ENCODE data around the gene MYO7B.
"Not testable (repeated sequence)": the region's sequence is repeated elsewhere in the genome, so short reads cannot be mapped to it uniquely, and the experiment has no call there.

The MYO7B gene

GRCh38 chr2:127532296-127532695 lies 3.2 kb upstream of the MYO7B start:
- Histone ChIP-seq H3K4me1 (ENCODE audit: control insufficient read depth, insufficient read depth, low read length) (peaks cover 14% of the 10 kb centered on the region), H3K4me3 (ENCODE audit: insufficient read depth, low read depth, low read length) (no peak overlapping the region), H3K36me3 (ENCODE audit: control insufficient read depth, insufficient read depth, low read length) (no peaks in the 10 kb centered on the region), H3K9me3 (ENCODE audit: control insufficient read depth, low read length) (no peaks in the 10 kb centered on the region), H3K27ac (ENCODE audit: insufficient read depth, low read depth, low read length, poor library complexity, severe bottlenecking) (no peak overlapping the region), H3K27me3 (ENCODE audit: control insufficient read depth, insufficient read depth, low read length, poor library complexity, severe bottlenecking) (peaks cover 5% of the 10 kb centered on the region)
- 94 to 95% methylated on average over 8 of the region's 8 CpGs for WGBS, 2 experiments

GRCh38 chr2:127535918-127536317 lies 435 bp downstream of the MYO7B start:
- Histone ChIP-seq H3K36me3 (ENCODE audit: control insufficient read depth, insufficient read depth, low read length) (no peaks in the 10 kb centered on the region), H3K4me1 (ENCODE audit: control insufficient read depth, insufficient read depth, low read length) (no peaks in the 10 kb centered on the region), H3K9me3 (ENCODE audit: control insufficient read depth, low read length) (no peaks in the 10 kb centered on the region), H3K27me3 (ENCODE audit: control insufficient read depth, insufficient read depth, low read length, poor library complexity, severe bottlenecking) (peaks cover 5% of the 10 kb centered on the region), H3K27ac (ENCODE audit: insufficient read depth, low read depth, low read length, poor library complexity, severe bottlenecking) (no peak overlapping the region), H3K4me3 (ENCODE audit: insufficient read depth, low read depth, low read length) (no peak overlapping the region)
- 89 to 91% methylated on average over 6 of the region's 6 CpGs for WGBS, 2 experiments

- no peaks in the 10 kb centered on the region for H3K9me3 ChIP-seq (ENCODE audit: control insufficient read depth, low read length)
- no peaks in the 10 kb centered on the region for H3K4me1 ChIP-seq (ENCODE audit: control insufficient read depth, insufficient read depth, low read length)
- no peak overlapping the region for H3K4me3 ChIP-seq (ENCODE audit: insufficient read depth, low read depth, low read length)
- WGBS, 2 experiments: 87 to 93% methylated on average over 6 to 7 of the region's 7 CpGs
- no peak overlapping the region for H3K27ac ChIP-seq (ENCODE audit: insufficient read depth, low read depth, low read length, poor library complexity, severe bottlenecking)
- H3K36me3 ChIP-seq (ENCODE audit: control insufficient read depth, insufficient read depth, low read length): no peaks in the 10 kb centered on the region
- peaks cover 5% of the 10 kb centered on the region for H3K27me3 ChIP-seq (ENCODE audit: control insufficient read depth, insufficient read depth, low read length, poor library complexity, severe bottlenecking)
Measured at GRCh38 chr2:127536707-127537541, 1.4 kb downstream of the MYO7B start.

GRCh38 chr2:127537644-127538043 lies 2.2 kb downstream of the MYO7B start:
- Histone ChIP-seq H3K4me3 (ENCODE audit: insufficient read depth, low read depth, low read length) (no peak overlapping the region), H3K4me1 (ENCODE audit: control insufficient read depth, insufficient read depth, low read length) (no peaks in the 10 kb centered on the region), H3K27ac (ENCODE audit: insufficient read depth, low read depth, low read length, poor library complexity, severe bottlenecking) (no peak overlapping the region), H3K27me3 (ENCODE audit: control insufficient read depth, insufficient read depth, low read length, poor library complexity, severe bottlenecking) (peaks cover 2% of the 10 kb centered on the region), H3K36me3 (ENCODE audit: control insufficient read depth, insufficient read depth, low read length) (no peaks in the 10 kb centered on the region), H3K9me3 (ENCODE audit: control insufficient read depth, low read length) (no peaks in the 10 kb centered on the region)
- 90 to 93% methylated on average over 5 of the region's 5 CpGs for WGBS, 2 experiments

GRCh38 chr2:127541809-127542208 lies 6.3 kb downstream of the MYO7B start:
- Histone ChIP-seq H3K9me3 (ENCODE audit: control insufficient read depth, low read length) (no peaks in the 10 kb centered on the region), H3K4me3 (ENCODE audit: insufficient read depth, low read depth, low read length) (no peak overlapping the region), H3K36me3 (ENCODE audit: control insufficient read depth, insufficient read depth, low read length) (no peaks in the 10 kb centered on the region), H3K4me1 (ENCODE audit: control insufficient read depth, insufficient read depth, low read length) (no peaks in the 10 kb centered on the region), H3K27ac (ENCODE audit: insufficient read depth, low read depth, low read length, poor library complexity, severe bottlenecking) (no peak overlapping the region), H3K27me3 (ENCODE audit: control insufficient read depth, insufficient read depth, low read length, poor library complexity, severe bottlenecking) (no peaks in the 10 kb centered on the region)
- 92 to 95% methylated on average over 7 of the region's 7 CpGs for WGBS, 2 experiments

GRCh38 chr2:127542231-127542630 lies 6.7 kb downstream of the MYO7B start:
- no peaks in the 10 kb centered on the region for H3K36me3 ChIP-seq (ENCODE audit: control insufficient read depth, insufficient read depth, low read length)
- no peaks in the 10 kb centered on the region for H3K9me3 ChIP-seq (ENCODE audit: control insufficient read depth, low read length)
- no peaks in the 10 kb centered on the region for H3K27me3 ChIP-seq (ENCODE audit: control insufficient read depth, insufficient read depth, low read length, poor library complexity, severe bottlenecking)
- 88 to 90% methylated on average over 3 of the region's 3 CpGs for WGBS, 2 experiments
- H3K4me1 ChIP-seq (ENCODE audit: control insufficient read depth, insufficient read depth, low read length): no peaks in the 10 kb centered on the region
- H3K4me3 ChIP-seq (ENCODE audit: insufficient read depth, low read depth, low read length): no peak overlapping the region
- no peak overlapping the region for H3K27ac ChIP-seq (ENCODE audit: insufficient read depth, low read depth, low read length, poor library complexity, severe bottlenecking)

- H3K27ac ChIP-seq (ENCODE audit: insufficient read depth, low read depth, low read length, poor library complexity, severe bottlenecking); H3K4me3 ChIP-seq (ENCODE audit: insufficient read depth, low read depth, low read length): not testable (repeated sequence)
Measured at GRCh38 chr2:127543013-127543501, 7.6 kb downstream of the MYO7B start.

GRCh38 chr2:127545189-127545588 lies 9.7 kb downstream of the MYO7B start:
- no peak overlapping the region for H3K4me3 ChIP-seq (ENCODE audit: insufficient read depth, low read depth, low read length)
- H3K4me1 ChIP-seq (ENCODE audit: control insufficient read depth, insufficient read depth, low read length): no peaks in the 10 kb centered on the region
- no peaks in the 10 kb centered on the region for H3K27me3 ChIP-seq (ENCODE audit: control insufficient read depth, insufficient read depth, low read length, poor library complexity, severe bottlenecking)
- H3K9me3 ChIP-seq (ENCODE audit: control insufficient read depth, low read length): no peaks in the 10 kb centered on the region
- 76% methylated on average over 6 of the region's 6 CpGs for whole genome bisulfite sequencing, 2 experiments
- no peaks in the 10 kb centered on the region for H3K36me3 ChIP-seq (ENCODE audit: control insufficient read depth, insufficient read depth, low read length)
- no peak overlapping the region for H3K27ac ChIP-seq (ENCODE audit: insufficient read depth, low read depth, low read length, poor library complexity, severe bottlenecking)

More at GRCh38 chr2:127543013-127543501, 7.6 kb downstream of the MYO7B start:
- not testable (repeated sequence) for H3K27me3 ChIP-seq (ENCODE audit: control insufficient read depth, insufficient read depth, low read length, poor library complexity, severe bottlenecking); H3K36me3 ChIP-seq (ENCODE audit: control insufficient read depth, insufficient read depth, low read length); H3K9me3 ChIP-seq (ENCODE audit: control insufficient read depth, low read length); H3K4me1 ChIP-seq (ENCODE audit: control insufficient read depth, insufficient read depth, low read length)
- WGBS, 2 experiments: 79 to 80% methylated on average over 7 to 8 of the region's 8 CpGs

GRCh38 chr2:127545796-127546195 lies 10.3 kb downstream of the MYO7B start:
- H3K4me3 ChIP-seq (ENCODE audit: insufficient read depth, low read depth, low read length): no peak overlapping the region
- no peaks in the 10 kb centered on the region for H3K9me3 ChIP-seq (ENCODE audit: control insufficient read depth, low read length)
- no peaks in the 10 kb centered on the region for H3K4me1 ChIP-seq (ENCODE audit: control insufficient read depth, insufficient read depth, low read length)
- H3K27me3 ChIP-seq (ENCODE audit: control insufficient read depth, insufficient read depth, low read length, poor library complexity, severe bottlenecking): no peaks in the 10 kb centered on the region
- H3K27ac ChIP-seq (ENCODE audit: insufficient read depth, low read depth, low read length, poor library complexity, severe bottlenecking): no peak overlapping the region
- 86 to 92% methylated on average over 1 of the region's 1 CpG for WGBS, 2 experiments
- no peaks in the 10 kb centered on the region for H3K36me3 ChIP-seq (ENCODE audit: control insufficient read depth, insufficient read depth, low read length)

- no peak overlapping the region for H3K27ac ChIP-seq (ENCODE audit: insufficient read depth, low read depth, low read length, poor library complexity, severe bottlenecking)
- no peak overlapping the region for H3K4me3 ChIP-seq (ENCODE audit: insufficient read depth, low read depth, low read length)
- WGBS, 2 experiments: 83 to 86% methylated on average over 3 of the region's 3 CpGs
- no peaks in the 10 kb centered on the region for H3K4me1 ChIP-seq (ENCODE audit: control insufficient read depth, insufficient read depth, low read length)
- no peaks in the 10 kb centered on the region for H3K9me3 ChIP-seq (ENCODE audit: control insufficient read depth, low read length)
- H3K36me3 ChIP-seq (ENCODE audit: control insufficient read depth, insufficient read depth, low read length): no peaks in the 10 kb centered on the region
- H3K27me3 ChIP-seq (ENCODE audit: control insufficient read depth, insufficient read depth, low read length, poor library complexity, severe bottlenecking): no peaks in the 10 kb centered on the region
Measured at GRCh38 chr2:127546797-127547196, 11.3 kb downstream of the MYO7B start.
